Neural cell (in vitro differentiated cells): ENCODE results near the gene LMO7. TPM values are rescaled to one million over a fixed set of nuclear protein-coding genes. Genes with fewer than 3 reads are reported as not detected.

Experiments
- H2AFZ ChIP-seq: fragments of 200-600, 300-800 bp; sonication (generic), shearing (Covaris generic); 2 replicates; pipeline ENCODE4 v1.6.0; 2014; ENCODE audit warnings: low read depth, mild to moderate bottlenecking, antibody characterized with exemption, low read length, moderate library complexity
- H3F3A ChIP-seq: fragments of 200-600 bp; shearing (Covaris generic); 2 replicates; pipeline ENCODE4 v1.6.1; 2016; ENCODE audit warnings: mild to moderate bottlenecking, moderate library complexity, mixed read lengths, antibody characterized with exemption, low read length; ENCODE audit not compliant: insufficient read depth, poor library complexity, severe bottlenecking
- H3K27ac ChIP-seq: fragments of 200-600, 300-800 bp; sonication (generic), shearing (Covaris generic); 2 replicates; pipeline ENCODE4 v1.5.1; 2014; ENCODE audit warnings: mild to moderate bottlenecking, low read length, moderate library complexity
- H3K27me3 ChIP-seq: fragments of 300-800, 200-600 bp; sonication (generic), shearing (Covaris generic); 2 replicates; pipeline ENCODE4 v1.6.0; 2014; ENCODE audit warnings: mild to moderate bottlenecking, low read depth, low read length, moderate library complexity; ENCODE audit not compliant: insufficient read depth
- H3K36me3 ChIP-seq: fragments of 300-800, 200-600 bp; sonication (generic), shearing (Covaris generic); 2 replicates; pipeline ENCODE4 v1.5.1; 2014; ENCODE audit warnings: mild to moderate bottlenecking, antibody characterized with exemption, low read length, moderate library complexity; ENCODE audit not compliant: insufficient read depth
- H3K4me2 ChIP-seq: fragments of 300-800, 200-600 bp; sonication (generic), shearing (Covaris generic); 2 replicates; pipeline ENCODE4 v1.6.0; 2014; ENCODE audit warnings: mild to moderate bottlenecking, low read length
- H3K4me3 ChIP-seq: fragments of 300-800, 200-600 bp; sonication (generic), shearing (Covaris generic); 2 replicates; pipeline ENCODE4 v1.5.1; 2014; ENCODE audit warnings: mild to moderate bottlenecking, low read length, moderate library complexity
- H3K79me2 ChIP-seq: fragments of 200-600 bp; shearing (Covaris generic); replicated peaks from 2 replicates; pipeline ENCODE4 v1.6.0; 2014; ENCODE audit warnings: mild to moderate bottlenecking, low read length, moderate library complexity; ENCODE audit not compliant: insufficient read depth
- H3K9ac ChIP-seq: fragments of 300-800, 200-600 bp; sonication (generic), shearing (Covaris generic); 2 replicates; pipeline ENCODE4 v1.6.1; 2016; ENCODE audit warnings: mild to moderate bottlenecking, low read length, mixed read lengths
- H3K9me2 ChIP-seq: fragments of 200-600 bp; shearing (Covaris generic); 2 replicates; pipeline ENCODE4 v1.6.1; 2016; ENCODE audit warnings: mild to moderate bottlenecking, low read length, mixed read lengths; ENCODE audit not compliant: insufficient read depth
- H3K9me3 ChIP-seq: fragments of 200-600, 300-800 bp; sonication (generic), shearing (Covaris generic); 2 replicates; pipeline ENCODE4 v1.6.1; 2016; ENCODE audit warnings: mild to moderate bottlenecking, mixed run types, low read length, moderate library complexity, mixed read lengths
- H4K20me1 ChIP-seq: fragments of 200-600 bp; shearing (Covaris generic); 2 replicates; pipeline ENCODE4 v1.6.1; 2016; ENCODE audit warnings: mild to moderate bottlenecking, mixed run types; ENCODE audit not compliant: insufficient read depth
- CTCF ChIP-seq: fragments of 450-650 bp; IDR thresholded peaks from 2 replicates; pipeline ENCODE4 v1.5.1; 2014; ENCODE audit warnings: antibody characterized with exemption, mild to moderate bottlenecking, moderate library complexity; ENCODE audit not compliant: poor library complexity, severe bottlenecking
- EP300 ChIP-seq: fragments of 450-650 bp; conservative IDR thresholded peaks from 2 replicates; pipeline ENCODE4 v1.6.1; 2014; ENCODE audit warnings: antibody characterized with exemption, mild to moderate bottlenecking, moderate library complexity; ENCODE audit not compliant: poor library complexity, severe bottlenecking
- EZH2 ChIP-seq: fragments of 200-600, 300-800 bp; shearing (Covaris generic), sonication (generic); IDR thresholded peaks from 2 replicates; pipeline ENCODE4 v1.6.1; 2014; ENCODE audit warnings: antibody characterized with exemption, low read length, borderline replicate concordance, mild to moderate bottlenecking; ENCODE audit not compliant: insufficient read depth, poor library complexity, severe bottlenecking
- MXI1 ChIP-seq: fragments of 450-650 bp; conservative IDR thresholded peaks from 2 replicates; pipeline ENCODE4 v1.6.1; 2014; ENCODE audit warnings: antibody characterized with exemption, mild to moderate bottlenecking; ENCODE audit not compliant: poor library complexity, severe bottlenecking
- POLR2AphosphoS5 ChIP-seq: IDR thresholded peaks from 2 replicates; pipeline ENCODE4 v1.6.1; 2012
- RAD21 ChIP-seq: fragments of 450-650 bp; conservative IDR thresholded peaks from 2 replicates; pipeline ENCODE4 v1.6.1; 2014; ENCODE audit warnings: antibody characterized with exemption, mild to moderate bottlenecking, moderate library complexity
- REST ChIP-seq: IDR thresholded peaks from 2 replicates; pipeline ENCODE4 v1.6.1; 2012; ENCODE audit warnings: borderline replicate concordance
- SMC3 ChIP-seq: fragments of 450-650 bp; conservative IDR thresholded peaks from 2 replicates; pipeline ENCODE4 v1.6.1; 2014; ENCODE audit warnings: antibody characterized with exemption, mild to moderate bottlenecking, moderate library complexity; ENCODE audit not compliant: poor library complexity
- TAF1 ChIP-seq: IDR thresholded peaks from 2 replicates; pipeline ENCODE4 v1.6.1; 2012; ENCODE audit warnings: low read depth
- polyA plus RNA-seq: library from polyadenylated mRNA; depleted of rRNA; stranded (reverse); fragments of >200 nt; gene quantifications from 2 replicates; pipeline ENCODE4 v1.2.3, GENCODE V29; 2014

The LMO7 gene
- polyA plus RNA-seq, 1 donor from 2014 or later = 14.2 TPM

GRCh38 chr13:75656425-75656989, 20.4 kb downstream of the LMO7 start:
- TF ChIP-seq EZH2 (no peak), RAD21 (no peak), EP300 (no peak), REST (no peak), SMC3 (no peak), POLR2AphosphoS5 (no peak), CTCF (no peak), TAF1 (no peak), MXI1 (no peak)
- H3K9me2 ChIP-seq = no peaks in the 10 kb centered on the region
- H3K9ac ChIP-seq = no peak overlapping the region
- no peak overlapping the region for H3K27ac ChIP-seq
- H2AFZ ChIP-seq = no peak overlapping the region
- H3K4me3 ChIP-seq = no peak overlapping the region
- H3F3A ChIP-seq = no peaks in the 10 kb centered on the region
- no peaks in the 10 kb centered on the region for H3K79me2 ChIP-seq
- H3K4me2 ChIP-seq = no peak overlapping the region
- no peaks in the 10 kb centered on the region for H3K36me3 ChIP-seq
- H3K27me3 ChIP-seq = no peaks in the 10 kb centered on the region
- no peaks in the 10 kb centered on the region for H4K20me1 ChIP-seq
- H3K9me3 ChIP-seq = no peaks in the 10 kb centered on the region

GRCh38 chr13:75657111-75657510, 21.0 kb downstream of the LMO7 start:
- no peak overlapping the region for H2AFZ ChIP-seq
- H3K27me3 ChIP-seq = no peaks in the 10 kb centered on the region
- H3F3A ChIP-seq = no peaks in the 10 kb centered on the region
- H3K9me2 ChIP-seq = no peaks in the 10 kb centered on the region
- no peak overlapping the region for H3K4me3 ChIP-seq
- no peak for TF ChIP-seq MXI1
- TF ChIP-seq EP300 = no peak
- no peak for TF ChIP-seq EZH2
- TF ChIP-seq REST = no peak
- no peak for TF ChIP-seq POLR2AphosphoS5
- TF ChIP-seq RAD21 = no peak
- no peak for TF ChIP-seq SMC3
- no peak for TF ChIP-seq TAF1
- TF ChIP-seq CTCF = no peak
- H3K27ac ChIP-seq = no peak overlapping the region
- H3K9ac ChIP-seq = no peak overlapping the region
- H4K20me1 ChIP-seq = no peaks in the 10 kb centered on the region
- no peaks in the 10 kb centered on the region for H3K79me2 ChIP-seq
- no peak overlapping the region for H3K4me2 ChIP-seq
- no peaks in the 10 kb centered on the region for H3K36me3 ChIP-seq
- no peaks in the 10 kb centered on the region for H3K9me3 ChIP-seq
